NOMO-1 (cell line): ENCODE measurements around the gene NBPF1.
A peak's percentile ranks its signal among the peaks of the same experiment; 100 is the strongest.
"Not testable (repeated sequence)": the region's sequence is repeated elsewhere in the genome, so short reads cannot be mapped to it uniquely, and the experiment has no call there.

Source experiments
- DNase-seq, 2 experiments: peaks; one replicate each; lab custom pipeline; 2025; ENCODE audit not compliant: unreplicated experiment in 2 of 2; lab: John Stamatoyannopoulos, UW

Gene NBPF1

GRCh38 chr1:16613185-16614147 lies at the start of gene NBPF1:
NBPF1 (minus strand) TSS chr1:16613564.
- peak; percentile 97 to 98 for DNase-seq

GRCh38 chr1:16658234-16658633 lies 44.9 kb upstream of the NBPF1 start:
- DNase-seq, result not testable (repeated sequence)

GRCh38 chr1:16656981-16657683 lies 43.8 kb upstream of the NBPF1 start:
- not testable (repeated sequence) for DNase-seq

- DNase-seq, result not testable (repeated sequence)
These were observed 43.2 kb upstream of the NBPF1 start for GRCh38 chr1:16656574-16656973.

GRCh38 chr1:16651560-16651959 lies 38.2 kb upstream of the NBPF1 start:
- DNase-seq, result not testable (repeated sequence)

- DNase-seq, result not testable (repeated sequence)
These were observed 36.6 kb upstream of the NBPF1 start for GRCh38 chr1:16649960-16650359.

GRCh38 chr1:16649390-16649789 lies 36.0 kb upstream of the NBPF1 start:
- not testable (repeated sequence) for DNase-seq

GRCh38 chr1:16648756-16649155 lies 35.4 kb upstream of the NBPF1 start:
- not testable (repeated sequence) for DNase-seq

GRCh38 chr1:16648250-16648649 lies 34.9 kb upstream of the NBPF1 start:
- DNase-seq, result not testable (repeated sequence)

- DNase-seq, result not testable (repeated sequence)
These were observed 34.1 kb upstream of the NBPF1 start for GRCh38 chr1:16647179-16648176.

- not testable (repeated sequence) for DNase-seq
These were observed 33.4 kb upstream of the NBPF1 start for GRCh38 chr1:16646716-16647115.

- not testable (repeated sequence) for DNase-seq
These were observed 32.8 kb upstream of the NBPF1 start for GRCh38 chr1:16646061-16646664.

- DNase-seq, result not testable (repeated sequence)
These were observed 32.1 kb upstream of the NBPF1 start for GRCh38 chr1:16645271-16646060.

GRCh38 chr1:16644482-16645270 lies 31.3 kb upstream of the NBPF1 start:
- DNase-seq, result peak; percentile 95 to 97

GRCh38 chr1:16644193-16644481 lies 30.8 kb upstream of the NBPF1 start:
- DNase-seq, result no peak

GRCh38 chr1:16643476-16644192 lies 30.3 kb upstream of the NBPF1 start:
- not testable (repeated sequence) for DNase-seq

- not testable (repeated sequence) for DNase-seq
These were observed 29.6 kb upstream of the NBPF1 start for GRCh38 chr1:16643001-16643411.
